ENCODE measurements around the gene S100A10.

S100A10 gene

GRCh38 chr1:151939141-151939540, 54.5 kb downstream of the S100A10 start:
- H3F3A ChIP-seq (ENCODE audit: insufficient read depth): no peaks in the 10 kb centered on the region
- H3K9me3 ChIP-seq (ENCODE audit: insufficient read depth, low read length): no peaks in the 10 kb centered on the region
- TF ChIP-seq EZH2phosphoT487 (conservative IDR thresholded peaks at IDR 0.05; ENCODE audit: low read length) (no peak), CTCF (IDR thresholded peaks at IDR 0.05; ENCODE audit: insufficient read depth, low read length, poor library complexity, severe bottlenecking) (no peak)
- H3K79me2 ChIP-seq (ENCODE audit: insufficient read depth, low read length): no peaks in the 10 kb centered on the region
- H3K36me3 ChIP-seq (ENCODE audit: low read length): no peaks in the 10 kb centered on the region
- no peak overlapping the region for H3K9ac ChIP-seq (ENCODE audit: low read length)
- H3K27me3 ChIP-seq (ENCODE audit: low read length): no peaks in the 10 kb centered on the region
- H3K4me2 ChIP-seq (ENCODE audit: low read depth, low read length, poor library complexity, severe bottlenecking): no peak overlapping the region
- H3K4me3 ChIP-seq (ENCODE audit: insufficient read depth, low read length, poor library complexity, severe bottlenecking): no peak overlapping the region
- no peak overlapping the region for H2AFZ ChIP-seq (ENCODE audit: low read depth, low read length, severe bottlenecking)
- H3K9me2 ChIP-seq (replicated peaks; ENCODE audit: insufficient read depth, low read length): no peaks in the 10 kb centered on the region
- no peaks in the 10 kb centered on the region for H4K20me1 ChIP-seq (ENCODE audit: low read depth, low read length)
- H3K27ac ChIP-seq (ENCODE audit: low read depth, low read length): no peak overlapping the region

- H2AFZ ChIP-seq (ENCODE audit: low read depth, low read length, severe bottlenecking): no peak overlapping the region
- no peak overlapping the region for H3K4me2 ChIP-seq (ENCODE audit: low read depth, low read length, poor library complexity, severe bottlenecking)
- no peak overlapping the region for H3K27ac ChIP-seq (ENCODE audit: low read depth, low read length)
- H3K9me3 ChIP-seq (ENCODE audit: insufficient read depth, low read length): no peaks in the 10 kb centered on the region
- TF ChIP-seq CTCF (IDR thresholded peaks at IDR 0.05; ENCODE audit: insufficient read depth, low read length, poor library complexity, severe bottlenecking) (no peak), EZH2phosphoT487 (conservative IDR thresholded peaks at IDR 0.05; ENCODE audit: low read length) (no peak)
- H3K9ac ChIP-seq (ENCODE audit: low read length): no peak overlapping the region
- H3K9me2 ChIP-seq (replicated peaks; ENCODE audit: insufficient read depth, low read length): no peaks in the 10 kb centered on the region
- H3F3A ChIP-seq (ENCODE audit: insufficient read depth): no peaks in the 10 kb centered on the region
- H3K27me3 ChIP-seq (ENCODE audit: low read length): no peaks in the 10 kb centered on the region
- no peak overlapping the region for H3K4me3 ChIP-seq (ENCODE audit: insufficient read depth, low read length, poor library complexity, severe bottlenecking)
- no peaks in the 10 kb centered on the region for H4K20me1 ChIP-seq (ENCODE audit: low read depth, low read length)
- no peaks in the 10 kb centered on the region for H3K79me2 ChIP-seq (ENCODE audit: insufficient read depth, low read length)
- no peaks in the 10 kb centered on the region for H3K36me3 ChIP-seq (ENCODE audit: low read length)
Measured at GRCh38 chr1:151936653-151937052, 57.0 kb downstream of the S100A10 start.

GRCh38 chr1:151935894-151936602, 57.6 kb downstream of the S100A10 start:
- Histone ChIP-seq H3K9me3 (ENCODE audit: insufficient read depth, low read length) (no peaks in the 10 kb centered on the region), H4K20me1 (ENCODE audit: low read depth, low read length) (no peaks in the 10 kb centered on the region), H3F3A (ENCODE audit: insufficient read depth) (no peaks in the 10 kb centered on the region), H3K4me2 (ENCODE audit: low read depth, low read length, poor library complexity, severe bottlenecking) (no peak overlapping the region), H3K4me3 (ENCODE audit: insufficient read depth, low read length, poor library complexity, severe bottlenecking) (no peak overlapping the region), H3K9me2 (replicated peaks; ENCODE audit: insufficient read depth, low read length) (no peaks in the 10 kb centered on the region), H3K27me3 (ENCODE audit: low read length) (no peaks in the 10 kb centered on the region), H2AFZ (ENCODE audit: low read depth, low read length, severe bottlenecking) (no peak overlapping the region), H3K79me2 (ENCODE audit: insufficient read depth, low read length) (no peaks in the 10 kb centered on the region), H3K27ac (ENCODE audit: low read depth, low read length) (no peak overlapping the region), H3K9ac (ENCODE audit: low read length) (no peak overlapping the region), H3K36me3 (ENCODE audit: low read length) (no peaks in the 10 kb centered on the region)
- TF ChIP-seq EZH2phosphoT487 (conservative IDR thresholded peaks at IDR 0.05; ENCODE audit: low read length) (no peak), CTCF (IDR thresholded peaks at IDR 0.05; ENCODE audit: insufficient read depth, low read length, poor library complexity, severe bottlenecking) (no peak)
